Measurements from ENCODE around the gene ACYP1.

- no peak for TF ChIP-seq GATA2 (IDR thresholded peaks at IDR 0.05; ENCODE audit: low read depth, low read length)
- no peak for TF ChIP-seq GATA3 (IDR thresholded peaks at IDR 0.05; ENCODE audit: low read depth, low read length)
Measured at GRCh38 chr14:75009176-75009575, 54.6 kb downstream of the ACYP1 start.

All from SH-SY5Y (cell line).